Measurements from ENCODE around the gene FBXO28. TPM values are rescaled to one million over a fixed set of nuclear protein-coding genes. Genes with fewer than 3 reads are reported as not detected.
"Not testable (repeated sequence)": the region's sequence is repeated elsewhere in the genome, so short reads cannot be mapped to it uniquely, and the experiment has no call there.

Gene FBXO28
- total RNA-seq (2014; rRNA removed; shearing (Covaris generic)): 41.3 and 52.9 TPM in 2 replicates

GRCh38 chr1:224113918-224114786 lies at the start of gene FBXO28:
FBXO28 (plus strand) TSS chr1:224114111; CDS start chr1:224114130, 19 bp downstream.
- peak within 1 kb of the TSS; percentile 99 for H3K4me3 ChIP-seq (ENCODE audit: insufficient read depth, low read depth, low read length)
- peak; percentile 94 for DNase-seq
- no peaks in the 10 kb centered on the region for H3K27me3 ChIP-seq (ENCODE audit: control insufficient read depth, insufficient read depth, low read length)
- no peaks in the 10 kb centered on the region for H3K36me3 ChIP-seq (replicated peaks; ENCODE audit: control insufficient read depth, insufficient read depth, low read length)

DNA sequence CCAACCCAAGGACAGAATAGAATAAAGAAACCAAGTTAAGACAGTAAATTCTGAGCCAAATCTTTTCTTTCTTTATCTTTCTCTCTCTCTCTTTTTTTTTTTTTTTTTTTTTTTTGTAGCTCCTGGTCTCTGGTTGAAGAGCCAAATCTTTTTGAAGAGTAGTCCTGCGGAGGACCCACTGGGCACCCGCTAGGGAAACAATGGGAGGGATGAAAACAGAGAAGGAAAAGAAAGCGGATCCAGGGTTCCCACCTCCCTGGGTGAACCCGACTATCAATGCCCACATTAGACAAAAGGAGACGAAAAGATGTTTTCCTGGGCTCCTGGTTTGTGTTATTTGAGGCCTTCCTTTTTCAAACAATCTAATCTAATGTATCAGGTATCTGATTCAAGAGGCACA lies 49.8 kb upstream of the FBXO28 start:
- no peak overlapping the region for H3K4me3 ChIP-seq (ENCODE audit: insufficient read depth, low read depth, low read length)
- no peaks in the 10 kb centered on the region for H3K36me3 ChIP-seq (replicated peaks; ENCODE audit: control insufficient read depth, insufficient read depth, low read length)
- no peak for DNase-seq
- no peaks in the 10 kb centered on the region for H3K27me3 ChIP-seq (ENCODE audit: control insufficient read depth, insufficient read depth, low read length)

DNA sequence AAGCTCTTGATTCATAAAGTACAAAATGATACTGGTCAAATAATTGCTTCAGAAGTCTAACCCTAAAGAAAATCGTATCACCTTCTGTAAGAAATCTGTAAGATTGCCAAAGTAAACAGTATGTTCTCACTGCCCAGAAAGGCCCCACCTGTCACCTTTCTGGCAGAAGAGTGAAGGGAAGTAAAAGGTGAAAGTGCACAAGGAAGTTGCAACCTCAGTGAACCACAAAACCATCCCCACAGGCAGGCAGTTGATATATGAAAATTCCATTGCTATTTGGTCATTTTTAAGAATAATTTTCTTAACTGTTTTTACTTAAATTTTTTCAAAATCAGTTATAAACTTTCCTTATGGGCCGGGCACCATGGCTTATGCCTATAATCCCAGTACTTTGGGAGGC lies 48.5 kb upstream of the FBXO28 start:
- DNase-seq: no peak
- Histone ChIP-seq H3K4me3 (ENCODE audit: insufficient read depth, low read depth, low read length) (no peak overlapping the region), H3K36me3 (replicated peaks; ENCODE audit: control insufficient read depth, insufficient read depth, low read length) (no peaks in the 10 kb centered on the region), H3K27me3 (ENCODE audit: control insufficient read depth, insufficient read depth, low read length) (no peaks in the 10 kb centered on the region)

GRCh38 chr1:224067207-224067606 lies 46.7 kb upstream of the FBXO28 start:
- no peak overlapping the region for H3K4me3 ChIP-seq (ENCODE audit: insufficient read depth, low read depth, low read length)
- H3K36me3 ChIP-seq (replicated peaks; ENCODE audit: control insufficient read depth, insufficient read depth, low read length): no peaks in the 10 kb centered on the region
- no peak for DNase-seq
- H3K27me3 ChIP-seq (ENCODE audit: control insufficient read depth, insufficient read depth, low read length): no peaks in the 10 kb centered on the region

- DNase-seq: no peak
- Histone ChIP-seq H3K27me3 (ENCODE audit: control insufficient read depth, insufficient read depth, low read length) (no peaks in the 10 kb centered on the region), H3K36me3 (replicated peaks; ENCODE audit: control insufficient read depth, insufficient read depth, low read length) (no peaks in the 10 kb centered on the region), H3K4me3 (ENCODE audit: insufficient read depth, low read depth, low read length) (no peak overlapping the region)
Measured at GRCh38 chr1:224067621-224068457, 46.1 kb upstream of the FBXO28 start.

- no peak for DNase-seq
- Histone ChIP-seq H3K4me3 (ENCODE audit: insufficient read depth, low read depth, low read length) (no peak overlapping the region), H3K27me3 (ENCODE audit: control insufficient read depth, insufficient read depth, low read length) (no peaks in the 10 kb centered on the region), H3K36me3 (replicated peaks; ENCODE audit: control insufficient read depth, insufficient read depth, low read length) (no peaks in the 10 kb centered on the region)
Measured at GRCh38 chr1:224068458-224069072, 45.3 kb upstream of the FBXO28 start.

- Histone ChIP-seq H3K4me3 (ENCODE audit: insufficient read depth, low read depth, low read length) (no peak overlapping the region), H3K27me3 (ENCODE audit: control insufficient read depth, insufficient read depth, low read length) (no peaks in the 10 kb centered on the region), H3K36me3 (replicated peaks; ENCODE audit: control insufficient read depth, insufficient read depth, low read length) (no peaks in the 10 kb centered on the region)
- no peak for DNase-seq
Measured at GRCh38 chr1:224069138-224069537, 44.8 kb upstream of the FBXO28 start.

GRCh38 chr1:224070521-224070920 lies 43.4 kb upstream of the FBXO28 start:
- Histone ChIP-seq H3K4me3 (ENCODE audit: insufficient read depth, low read depth, low read length) (no peak overlapping the region), H3K36me3 (replicated peaks; ENCODE audit: control insufficient read depth, insufficient read depth, low read length) (no peaks in the 10 kb centered on the region), H3K27me3 (ENCODE audit: control insufficient read depth, insufficient read depth, low read length) (no peaks in the 10 kb centered on the region; the same call in 1 of the 2 replicates)
- DNase-seq: no peak

GRCh38 chr1:224076407-224076806 lies 37.5 kb upstream of the FBXO28 start:
- H3K27me3 ChIP-seq (ENCODE audit: control insufficient read depth, insufficient read depth, low read length): no peaks in the 10 kb centered on the region; the same call in 1 of the 2 replicates
- DNase-seq: no peak
- H3K4me3 ChIP-seq (ENCODE audit: insufficient read depth, low read depth, low read length): no peak overlapping the region
- no peaks in the 10 kb centered on the region for H3K36me3 ChIP-seq (replicated peaks; ENCODE audit: control insufficient read depth, insufficient read depth, low read length)

- not testable (repeated sequence) for H3K27me3 ChIP-seq (ENCODE audit: control insufficient read depth, insufficient read depth, low read length); H3K36me3 ChIP-seq (replicated peaks; ENCODE audit: control insufficient read depth, insufficient read depth, low read length); H3K4me3 ChIP-seq (ENCODE audit: insufficient read depth, low read depth, low read length); DNase-seq
Measured at GRCh38 chr1:224079644-224080043, 34.3 kb upstream of the FBXO28 start.

DNA sequence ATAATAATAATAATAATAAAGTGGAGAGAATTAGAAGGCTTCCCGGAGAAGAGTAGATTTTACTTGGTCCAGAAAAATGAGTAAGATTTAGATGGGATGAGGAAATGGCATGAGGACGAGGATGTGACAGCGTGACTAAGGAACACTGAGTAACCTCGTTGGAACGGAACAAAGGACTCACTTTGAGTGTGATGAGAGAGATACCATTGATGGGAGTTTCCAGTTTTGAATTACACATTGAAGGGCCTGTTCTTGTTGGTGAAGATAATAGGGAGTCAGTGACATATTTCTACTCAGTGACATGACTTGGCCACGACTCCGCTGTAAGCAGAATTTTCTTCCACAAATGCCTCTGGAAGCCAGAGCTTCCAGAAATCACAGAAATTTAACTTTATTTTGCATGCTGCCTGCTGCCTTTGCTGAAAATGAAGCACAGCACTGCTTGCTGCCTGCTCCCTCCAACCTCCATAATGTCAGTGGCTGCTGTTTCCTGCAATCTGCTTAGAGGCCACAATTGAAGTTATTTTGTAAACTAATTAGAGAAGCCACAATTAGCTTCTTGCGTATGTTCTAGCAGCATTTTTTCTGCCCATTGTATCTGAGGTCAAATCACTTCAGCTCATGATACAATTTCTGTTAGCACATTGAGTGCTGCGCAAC lies 33.7 kb upstream of the FBXO28 start:
- no peaks in the 10 kb centered on the region for H3K36me3 ChIP-seq (replicated peaks; ENCODE audit: control insufficient read depth, insufficient read depth, low read length)
- DNase-seq: no peak

DNA sequence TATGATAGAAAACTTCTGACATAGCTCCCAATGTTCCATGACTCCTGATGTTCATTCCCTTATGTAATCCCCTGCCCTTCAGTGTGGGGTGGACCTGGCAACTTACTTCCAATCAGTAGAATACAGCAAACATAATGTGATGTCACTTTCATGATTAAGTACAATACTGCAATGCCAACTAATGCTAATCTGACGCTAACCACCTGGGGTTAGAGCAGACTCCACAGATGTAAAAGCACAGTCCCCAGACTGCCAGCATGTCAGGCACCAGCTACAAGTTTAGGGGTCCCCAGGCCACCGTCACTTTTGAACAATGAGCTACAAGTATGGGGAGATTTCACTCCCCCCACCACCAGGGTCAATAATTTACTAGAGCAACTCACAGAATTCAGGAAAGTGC lies 32.3 kb upstream of the FBXO28 start:
- Histone ChIP-seq H3K36me3 (replicated peaks; ENCODE audit: control insufficient read depth, insufficient read depth, low read length) (no peaks in the 10 kb centered on the region), H3K4me3 (ENCODE audit: insufficient read depth, low read depth, low read length) (no peak overlapping the region), H3K27me3 (ENCODE audit: control insufficient read depth, insufficient read depth, low read length) (no peaks in the 10 kb centered on the region)
- no peak for DNase-seq

More for the DNA sequence above, 33.7 kb upstream of the FBXO28 start:
- Histone ChIP-seq H3K4me3 (ENCODE audit: insufficient read depth, low read depth, low read length) (no peak overlapping the region), H3K27me3 (ENCODE audit: control insufficient read depth, insufficient read depth, low read length) (no peaks in the 10 kb centered on the region; the same call in 1 of the 2 replicates)

DNA sequence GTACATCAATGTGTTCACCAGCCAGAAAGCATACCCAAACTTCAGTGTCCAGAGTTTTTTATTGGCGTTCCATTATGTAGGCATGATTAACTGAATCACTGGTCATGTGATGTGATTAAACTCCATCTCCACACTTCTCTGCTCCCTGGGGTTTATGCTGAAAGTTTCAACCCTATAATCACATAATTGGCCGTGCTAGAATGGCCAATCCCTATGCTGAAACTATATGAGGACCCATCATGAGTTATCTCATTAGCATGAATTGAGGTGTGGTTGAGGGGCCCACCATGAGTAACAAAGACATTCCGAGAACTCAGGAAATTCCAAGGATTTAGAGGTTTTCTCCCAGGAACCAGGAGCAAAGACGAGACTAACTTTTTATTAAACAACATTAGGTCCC lies 31.8 kb upstream of the FBXO28 start:
- DNase-seq: no peak
- Histone ChIP-seq H3K4me3 (ENCODE audit: insufficient read depth, low read depth, low read length) (no peak overlapping the region), H3K36me3 (replicated peaks; ENCODE audit: control insufficient read depth, insufficient read depth, low read length) (no peaks in the 10 kb centered on the region), H3K27me3 (ENCODE audit: control insufficient read depth, insufficient read depth, low read length) (no peaks in the 10 kb centered on the region)

- no peaks in the 10 kb centered on the region for H3K36me3 ChIP-seq (replicated peaks; ENCODE audit: control insufficient read depth, insufficient read depth, low read length)
- H3K4me3 ChIP-seq (ENCODE audit: insufficient read depth, low read depth, low read length): no peak overlapping the region
- no peaks in the 10 kb centered on the region for H3K27me3 ChIP-seq (ENCODE audit: control insufficient read depth, insufficient read depth, low read length)
- no peak for DNase-seq
Measured at GRCh38 chr1:224084867-224085266, 29.0 kb upstream of the FBXO28 start.

Data from H7 (cell line).